Measurements from ENCODE around the gene ENTHD1. TPM values are rescaled to one million over a fixed set of nuclear protein-coding genes. Genes with fewer than 3 reads are reported as not detected.
A peak's percentile ranks its signal among the peaks of the same experiment; 100 is the strongest.

The ENTHD1 gene
- total and polyA plus RNA-seq, 9 of the 15 experiments (the other 6 are each of a cell fraction or from before 2014, with no cell fraction given): 0.13 to 0.98 (median 0.35) TPM

DNA sequence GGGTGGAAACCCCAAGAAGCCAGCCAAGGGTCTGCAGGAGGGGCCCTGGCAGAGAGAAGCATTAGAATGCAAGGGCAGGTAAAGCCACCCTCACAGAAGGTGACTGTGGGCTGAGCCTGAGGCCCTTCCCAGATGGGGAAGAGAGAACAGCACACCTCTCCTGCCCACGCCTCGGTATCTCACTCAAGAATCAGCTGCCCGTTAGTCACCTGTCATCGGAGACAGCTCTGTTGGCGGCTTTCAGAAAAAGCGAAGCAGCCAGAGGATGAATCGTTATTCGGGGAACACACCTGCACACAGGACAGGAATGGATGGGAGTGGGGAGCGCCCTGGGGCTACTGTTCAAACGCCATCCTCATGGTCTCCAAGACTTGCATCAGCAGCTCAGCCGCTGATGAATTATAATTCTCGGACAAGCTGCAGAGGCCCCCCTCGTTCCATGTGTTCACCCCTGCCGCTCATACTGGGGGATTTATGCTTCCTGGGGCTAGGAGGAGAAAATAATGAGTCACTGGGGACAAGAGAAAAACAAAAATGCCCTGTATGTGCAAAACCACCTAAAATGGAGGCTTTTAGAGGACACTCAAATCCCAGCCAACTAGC is 45.0 kb upstream of the ENTHD1 start:
- CTCF ChIA-PET (ENCODE audit: low intra/inter-chr PET ratio): no interaction called here
- Histone ChIP-seq H3K27me3 (ENCODE audit: control insufficient read depth in 2 of 2, insufficient read depth in 2 of 2, low read length in 2 of 2) (no peaks in the 10 kb centered on the region), H4K20me1 (replicated peaks; ENCODE audit: control insufficient read depth, insufficient read depth, low read length) (no peaks in the 10 kb centered on the region), H2AFZ (ENCODE audit: low read depth, low read length) (peak overlapping the region; percentile 68), H3K4me1 (replicated peaks in 1 of 2; ENCODE audit: control insufficient read depth in 2 of 2, insufficient read depth in 2 of 2, low read length in 2 of 2) (peaks cover 13 to 58% of the 10 kb centered on the region in 2 experiments), H3K79me2 (ENCODE audit: control insufficient read depth, insufficient read depth, low read length) (peaks cover 9% of the 10 kb centered on the region; the same call in 1 of the 3 replicates), H3K9me3 (replicated peaks; ENCODE audit: control insufficient read depth, insufficient read depth, low read depth, low read length) (no peaks in the 10 kb centered on the region), H3K9ac (ENCODE audit: insufficient read depth in 1 of 2, low read depth in 2 of 2, low read length in 2 of 2) (peak overlapping the region; percentile 20 to 63; a peak in 2 of 4 replicates), H3K36me3 (ENCODE audit: control insufficient read depth, insufficient read depth, low read length) (no peaks in the 10 kb centered on the region), H3K4me3 (no peak overlapping the region), H3K9me1 (ENCODE audit: control insufficient read depth, insufficient read depth, low read length) (no peaks in the 10 kb centered on the region), H3K27ac (ENCODE audit: extremely low read depth, low read depth, low read length) (peak overlapping the region; percentile 52; the same call in 2 of the 3 replicates), H3K4me2 (ENCODE audit: insufficient read depth, low read length) (peak overlapping the region; percentile 55)
- FAIRE-seq (peak; percentile 63), DNase-seq (ENCODE audit: extremely low read depth in 1 of 4, low spot score in 3 of 4) (peak in 3 of 4 experiments; percentile 27 to 31 (median 29)), ATAC-seq (peak; percentile 36)
- BruUV-seq (replicated peaks): no TSS peak
- POLR2A ChIA-PET: interaction anchor here (0.6 kb wide), 1 partner anchor 1169 kb away, joined by 3 read pairs; no protein-coding TSS in a partner anchor
- 22% methylated on average over 14 of the region's 14 CpGs for WGBS (ENCODE audit: insufficient coverage, low coverage, missing lambda C conversion rate)
- in situ Hi-C loops (cut with MboI) (no loop called here), intact Hi-C loops (cut with micrococcal nuclease) (no loop called here)
- TF ChIP-seq, protein P1, sequence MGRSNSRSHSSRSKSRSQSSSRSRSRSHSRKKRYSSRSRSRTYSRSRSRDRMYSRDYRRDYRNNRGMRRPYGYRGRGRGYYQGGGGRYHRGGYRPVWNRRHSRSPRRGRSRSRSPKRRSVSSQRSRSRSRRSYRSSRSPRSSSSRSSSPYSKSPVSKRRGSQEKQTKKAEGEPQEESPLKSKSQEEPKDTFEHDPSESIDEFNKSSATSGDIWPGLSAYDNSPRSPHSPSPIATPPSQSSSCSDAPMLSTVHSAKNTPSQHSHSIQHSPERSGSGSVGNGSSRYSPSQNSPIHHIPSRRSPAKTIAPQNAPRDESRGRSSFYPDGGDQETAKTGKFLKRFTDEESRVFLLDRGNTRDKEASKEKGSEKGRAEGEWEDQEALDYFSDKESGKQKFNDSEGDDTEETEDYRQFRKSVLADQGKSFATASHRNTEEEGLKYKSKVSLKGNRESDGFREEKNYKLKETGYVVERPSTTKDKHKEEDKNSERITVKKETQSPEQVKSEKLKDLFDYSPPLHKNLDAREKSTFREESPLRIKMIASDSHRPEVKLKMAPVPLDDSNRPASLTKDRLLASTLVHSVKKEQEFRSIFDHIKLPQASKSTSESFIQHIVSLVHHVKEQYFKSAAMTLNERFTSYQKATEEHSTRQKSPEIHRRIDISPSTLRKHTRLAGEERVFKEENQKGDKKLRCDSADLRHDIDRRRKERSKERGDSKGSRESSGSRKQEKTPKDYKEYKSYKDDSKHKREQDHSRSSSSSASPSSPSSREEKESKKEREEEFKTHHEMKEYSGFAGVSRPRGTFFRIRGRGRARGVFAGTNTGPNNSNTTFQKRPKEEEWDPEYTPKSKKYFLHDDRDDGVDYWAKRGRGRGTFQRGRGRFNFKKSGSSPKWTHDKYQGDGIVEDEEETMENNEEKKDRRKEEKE (IDR thresholded peaks at IDR 0.05; ENCODE audit: borderline replicate concordance in 1 of 2, control insufficient read depth in 1 of 2, low read depth in 2 of 2, low read length in 1 of 2): no peak
- TF ChIP-seq, protein P2, sequence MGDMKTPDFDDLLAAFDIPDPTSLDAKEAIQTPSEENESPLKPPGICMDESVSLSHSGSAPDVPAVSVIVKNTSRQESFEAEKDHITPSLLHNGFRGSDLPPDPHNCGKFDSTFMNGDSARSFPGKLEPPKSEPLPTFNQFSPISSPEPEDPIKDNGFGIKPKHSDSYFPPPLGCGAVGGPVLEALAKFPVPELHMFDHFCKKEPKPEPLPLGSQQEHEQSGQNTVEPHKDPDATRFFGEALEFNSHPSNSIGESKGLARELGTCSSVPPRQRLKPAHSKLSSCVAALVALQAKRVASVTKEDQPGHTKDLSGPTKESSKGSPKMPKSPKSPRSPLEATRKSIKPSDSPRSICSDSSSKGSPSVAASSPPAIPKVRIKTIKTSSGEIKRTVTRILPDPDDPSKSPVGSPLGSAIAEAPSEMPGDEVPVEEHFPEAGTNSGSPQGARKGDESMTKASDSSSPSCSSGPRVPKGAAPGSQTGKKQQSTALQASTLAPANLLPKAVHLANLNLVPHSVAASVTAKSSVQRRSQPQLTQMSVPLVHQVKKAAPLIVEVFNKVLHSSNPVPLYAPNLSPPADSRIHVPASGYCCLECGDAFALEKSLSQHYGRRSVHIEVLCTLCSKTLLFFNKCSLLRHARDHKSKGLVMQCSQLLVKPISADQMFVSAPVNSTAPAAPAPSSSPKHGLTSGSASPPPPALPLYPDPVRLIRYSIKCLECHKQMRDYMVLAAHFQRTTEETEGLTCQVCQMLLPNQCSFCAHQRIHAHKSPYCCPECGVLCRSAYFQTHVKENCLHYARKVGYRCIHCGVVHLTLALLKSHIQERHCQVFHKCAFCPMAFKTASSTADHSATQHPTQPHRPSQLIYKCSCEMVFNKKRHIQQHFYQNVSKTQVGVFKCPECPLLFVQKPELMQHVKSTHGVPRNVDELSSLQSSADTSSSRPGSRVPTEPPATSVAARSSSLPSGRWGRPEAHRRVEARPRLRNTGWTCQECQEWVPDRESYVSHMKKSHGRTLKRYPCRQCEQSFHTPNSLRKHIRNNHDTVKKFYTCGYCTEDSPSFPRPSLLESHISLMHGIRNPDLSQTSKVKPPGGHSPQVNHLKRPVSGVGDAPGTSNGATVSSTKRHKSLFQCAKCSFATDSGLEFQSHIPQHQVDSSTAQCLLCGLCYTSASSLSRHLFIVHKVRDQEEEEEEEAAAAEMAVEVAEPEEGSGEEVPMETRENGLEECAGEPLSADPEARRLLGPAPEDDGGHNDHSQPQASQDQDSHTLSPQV (IDR thresholded peaks at IDR 0.05): peak; percentile 55; the same call in 1 of the 2 replicates
- no peak for TF ChIP-seq CCAR2 (IDR thresholded peaks at IDR 0.05; ENCODE audit: low read depth, low read length)
- TF ChIP-seq U2AF1 (optimal IDR thresholded peaks at IDR 0.05; ENCODE audit: low read depth, low read length): no peak
- peak; percentile 37; the same call in 1 of the 2 replicates for TF ChIP-seq EP400 (IDR thresholded peaks at IDR 0.05)
- TF ChIP-seq CBFB (CRISPR knock-in tag; IDR thresholded peaks at IDR 0.05): no peak
- TF ChIP-seq TEAD1 (CRISPR knock-in tag; IDR thresholded peaks at IDR 0.05): no peak
- peak; percentile 50; the same call in 1 of the 2 replicates for TF ChIP-seq MYC (IDR thresholded peaks at IDR 0.05; ENCODE audit: low read depth, low read length)
- no peak for TF ChIP-seq MYC (CRISPR knock-in tag; IDR thresholded peaks at IDR 0.05; ENCODE audit: borderline replicate concordance, low read depth)
- TF ChIP-seq KHSRP (IDR thresholded peaks at IDR 0.05): no peak
- TF ChIP-seq GTF2A2 (tag; IDR thresholded peaks at IDR 0.05): no peak
- TF ChIP-seq L3MBTL2 (IDR thresholded peaks at IDR 0.05): peak; percentile 45; the same call in 1 of the 2 replicates
- 0 out of 2 replicates have a peak, but pooled peaks have one; percentile 33 for TF ChIP-seq DMBX1 (CRISPR knock-in tag; IDR thresholded peaks at IDR 0.05; ENCODE audit: borderline replicate concordance)
- peak; percentile 37; the same call in 1 of the 2 replicates for TF ChIP-seq FOSL1 (tag; conservative IDR thresholded peaks at IDR 0.05)
- TF ChIP-seq SMARCE1 (IDR thresholded peaks at IDR 0.05): no peak

Measured in K562 (cell line).